Thyroid gland (tissue), 4 donors: ENCODE measurements around the gene GCNT2. TPM values are rescaled to one million over a fixed set of nuclear protein-coding genes. Genes with fewer than 3 reads are reported as not detected.
"Not testable (repeated sequence)": the region's sequence is repeated elsewhere in the genome, so short reads cannot be mapped to it uniquely, and the experiment has no call there.

Experiments
- DNase-seq, 2 donors: peaks; one replicate each; pipeline ENCODE4 v3.0.0-alpha.2; 2019
- H3K27ac ChIP-seq, 3 donors: fragments of 200-600 bp; sonication (generic); 1 replicate in 2 of 3; 2 replicates in 1 of 3; pipeline ENCODE4 v1.5.1; 2016 to 2019; ENCODE audit warnings: mild to moderate bottlenecking in 1 of 3, moderate library complexity in 1 of 3
- H3K27me3 ChIP-seq: fragments of 200-600 bp; sonication (generic); one replicate; pipeline ENCODE4 v1.5.1; 2019
- H3K36me3 ChIP-seq, 2 donors: fragments of 200-600 bp; sonication (generic); one replicate each; pipeline ENCODE4 v1.5.1; 2016 to 2019
- H3K4me1 ChIP-seq, 2 donors: fragments of 200-600 bp; sonication (generic); one replicate each; pipeline ENCODE4 v1.5.1; 2017 to 2019
- H3K4me3 ChIP-seq, 3 donors: fragments of 200-600 bp; sonication (generic); replicated peaks in 1 of 3; 1 replicate in 2 of 3; 2 replicates in 1 of 3; pipeline ENCODE4 v1.5.1; 2016; ENCODE audit warnings: mild to moderate bottlenecking in 1 of 3
- H3K9me3 ChIP-seq: fragments of 200-600 bp; sonication (generic); one replicate; pipeline ENCODE4 v1.5.1; 2017
- POLR2A ChIP-seq, 2 donors: fragments of 450-650 bp; IDR thresholded peaks; one replicate each; pipeline ENCODE4 v1.6.1; 2017; ENCODE audit warnings: antibody characterized with exemption in 2 of 2, mild to moderate bottlenecking in 2 of 2, moderate library complexity in 1 of 2
- WGBS, 2 donors: methylation state at CpG; one replicate each; pipeline ENCODE4 v1.1.5; 2017; 5-methylcytosine and 5-hydroxymethylcytosine counted together
- intact Hi-C: fragments of 100-400 bp; cut with DNase I; formaldehyde crosslinking; loops from one replicate; pipeline ENCODE4 v1.15.1; 2023
- total RNA-seq, 4 donors: library from RNA; depleted of rRNA; stranded (reverse); fragments of >200 nt; gene quantifications; one replicate each; pipeline ENCODE4 v1.2.3, GENCODE V29; 2016
- TF ChIP-seq, protein P1 (sequence below), 6 experiments: fragments of 200-600 bp in 3 of 6; fragments of 450-650 bp in 3 of 6; sonication (generic) in 3 of 6; IDR thresholded peaks; one replicate each; pipeline ENCODE4 v1.5.1; 2016 to 2019; ENCODE audit warnings: antibody characterized with exemption in 6 of 6, mild to moderate bottlenecking in 2 of 6, inconsistent platforms in 1 of 6, moderate library complexity in 1 of 6

GCNT2 gene
- total RNA-seq, 4 donors from 2014 or later = 4.0 to 9.8 (median 8.0) TPM

DNA sequence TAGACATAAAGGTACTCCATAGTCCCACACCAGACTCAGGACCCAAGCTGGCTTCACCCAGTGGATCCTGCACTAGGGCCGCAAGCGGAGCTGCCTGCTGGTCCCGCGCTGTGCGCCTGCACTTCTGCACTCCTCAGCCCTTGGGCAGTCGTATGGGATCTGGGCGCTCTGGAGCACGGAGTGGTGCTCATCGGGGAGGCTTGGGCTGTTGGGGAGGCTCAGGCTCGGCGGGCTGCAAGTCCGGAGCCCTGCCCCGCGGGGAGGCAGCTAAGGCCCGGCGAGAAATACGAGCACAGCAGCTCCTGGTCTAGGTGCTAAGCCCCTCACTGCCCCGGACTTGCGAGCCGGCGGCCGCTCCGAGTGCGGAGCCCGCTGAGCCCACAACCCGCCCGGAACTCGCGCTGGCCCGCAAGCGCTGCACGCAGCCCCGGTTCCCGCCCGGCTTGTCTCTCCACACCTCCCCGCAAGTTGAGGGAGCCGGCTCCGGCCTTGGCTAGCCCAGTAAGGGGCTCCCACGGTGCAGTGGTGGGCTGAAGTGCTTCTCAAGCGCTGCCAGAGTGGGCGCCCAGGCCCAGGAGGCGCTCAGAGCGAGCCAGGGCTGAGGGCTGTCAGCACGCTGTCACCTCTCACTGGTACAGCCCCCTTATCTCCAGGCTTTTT, 33.4 kb upstream of the GCNT2 start:
- Histone ChIP-seq H3K36me3 (no peaks in the 10 kb centered on the region), H3K4me1 (no peaks in the 10 kb centered on the region), H3K4me3 (no peak overlapping the region), H3K9me3 (no peaks in the 10 kb centered on the region), H3K27me3 (no peaks in the 10 kb centered on the region), H3K27ac (no peak overlapping the region)
- no peak for DNase-seq
- WGBS, 2 donors = 82 to 91% methylated on average over 37 to 42 of the region's 44 CpGs
- intact Hi-C loops = loop anchor here (10.0 kb wide), 1 partner anchor 307 kb away; no protein-coding TSS in a partner anchor
- TF ChIP-seq, protein P1, sequence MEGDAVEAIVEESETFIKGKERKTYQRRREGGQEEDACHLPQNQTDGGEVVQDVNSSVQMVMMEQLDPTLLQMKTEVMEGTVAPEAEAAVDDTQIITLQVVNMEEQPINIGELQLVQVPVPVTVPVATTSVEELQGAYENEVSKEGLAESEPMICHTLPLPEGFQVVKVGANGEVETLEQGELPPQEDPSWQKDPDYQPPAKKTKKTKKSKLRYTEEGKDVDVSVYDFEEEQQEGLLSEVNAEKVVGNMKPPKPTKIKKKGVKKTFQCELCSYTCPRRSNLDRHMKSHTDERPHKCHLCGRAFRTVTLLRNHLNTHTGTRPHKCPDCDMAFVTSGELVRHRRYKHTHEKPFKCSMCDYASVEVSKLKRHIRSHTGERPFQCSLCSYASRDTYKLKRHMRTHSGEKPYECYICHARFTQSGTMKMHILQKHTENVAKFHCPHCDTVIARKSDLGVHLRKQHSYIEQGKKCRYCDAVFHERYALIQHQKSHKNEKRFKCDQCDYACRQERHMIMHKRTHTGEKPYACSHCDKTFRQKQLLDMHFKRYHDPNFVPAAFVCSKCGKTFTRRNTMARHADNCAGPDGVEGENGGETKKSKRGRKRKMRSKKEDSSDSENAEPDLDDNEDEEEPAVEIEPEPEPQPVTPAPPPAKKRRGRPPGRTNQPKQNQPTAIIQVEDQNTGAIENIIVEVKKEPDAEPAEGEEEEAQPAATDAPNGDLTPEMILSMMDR (IDR thresholded peaks at IDR 0.05) = no peak
- no peak for TF ChIP-seq POLR2A (IDR thresholded peaks at IDR 0.05)

DNA sequence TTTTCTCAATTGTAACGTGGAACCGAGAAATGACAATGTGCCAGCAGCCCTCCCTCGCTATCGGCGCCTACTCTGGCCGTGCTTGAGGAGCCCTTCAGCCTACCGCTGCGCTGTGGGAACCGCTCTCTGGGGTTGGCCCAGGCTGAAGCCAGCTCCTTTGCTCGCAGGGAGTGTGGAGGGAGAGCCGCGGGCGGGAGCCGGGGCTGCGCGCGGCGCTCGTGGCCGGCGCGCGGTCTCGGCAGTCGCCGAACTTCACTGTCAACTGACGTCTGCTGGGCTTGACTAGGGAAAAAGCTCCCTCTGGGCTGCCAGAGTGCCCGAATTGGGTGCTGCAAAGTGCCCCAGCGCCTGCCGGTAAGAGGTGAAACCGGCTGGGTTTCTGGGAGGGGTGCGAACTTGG, 29.7 kb upstream of the GCNT2 start:
- Histone ChIP-seq H3K4me3 (no peak overlapping the region), H3K27ac (no peak overlapping the region), H3K4me1 (no peaks in the 10 kb centered on the region), H3K36me3 (no peaks in the 10 kb centered on the region), H3K9me3 (no peaks in the 10 kb centered on the region), H3K27me3 (no peaks in the 10 kb centered on the region)
- no peak for TF ChIP-seq POLR2A (IDR thresholded peaks at IDR 0.05)
- TF ChIP-seq, protein P1 (IDR thresholded peaks at IDR 0.05) = no peak
- intact Hi-C loops = no loop called here
- WGBS, 2 donors = 94 to 95% methylated on average over 13 to 32 of the region's 32 CpGs
- no peak for DNase-seq

- intact Hi-C loops, H3K4me1 ChIP-seq, H3K9me3 ChIP-seq, H3K4me3 ChIP-seq, H3K36me3 ChIP-seq, DNase-seq, H3K27ac ChIP-seq, H3K27me3 ChIP-seq: not testable (repeated sequence)
- 88 to 95% methylated on average over 3 of the region's 3 CpGs for WGBS, 2 donors
Measured at GRCh38 chr6:10491905-10492304, 29.2 kb upstream of the GCNT2 start.

DNA sequence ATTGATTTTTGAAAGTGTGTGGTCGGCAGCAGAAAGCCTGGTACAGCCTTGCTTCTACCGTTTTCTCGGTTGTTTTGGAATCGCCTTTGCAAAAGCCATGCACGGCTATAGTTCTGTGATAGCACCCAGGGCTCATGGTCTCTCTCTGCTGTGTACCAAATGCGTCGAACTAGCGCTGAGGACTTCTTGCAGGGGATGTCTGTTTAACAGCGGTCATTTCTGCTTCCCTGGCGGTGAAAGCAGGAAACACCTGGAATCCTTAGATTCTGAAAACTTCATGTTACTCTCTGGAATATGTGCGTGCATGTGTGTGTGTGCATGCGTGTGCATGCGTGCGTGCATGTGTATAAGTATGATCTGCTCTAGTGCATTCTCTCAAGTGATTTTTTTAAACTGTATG, 26.1 kb upstream of the GCNT2 start:
- Histone ChIP-seq H3K36me3 (no peaks in the 10 kb centered on the region), H3K4me1 (no peaks in the 10 kb centered on the region), H3K9me3 (no peaks in the 10 kb centered on the region), H3K4me3 (no peak overlapping the region), H3K27ac (no peak overlapping the region), H3K27me3 (no peaks in the 10 kb centered on the region)
- no peak for TF ChIP-seq POLR2A (IDR thresholded peaks at IDR 0.05)
- TF ChIP-seq, protein P1 (IDR thresholded peaks at IDR 0.05) = no peak
- DNase-seq = no peak
- intact Hi-C loops = no loop called here
- 79 to 81% methylated on average over 14 of the region's 14 CpGs for WGBS, 2 donors

DNA sequence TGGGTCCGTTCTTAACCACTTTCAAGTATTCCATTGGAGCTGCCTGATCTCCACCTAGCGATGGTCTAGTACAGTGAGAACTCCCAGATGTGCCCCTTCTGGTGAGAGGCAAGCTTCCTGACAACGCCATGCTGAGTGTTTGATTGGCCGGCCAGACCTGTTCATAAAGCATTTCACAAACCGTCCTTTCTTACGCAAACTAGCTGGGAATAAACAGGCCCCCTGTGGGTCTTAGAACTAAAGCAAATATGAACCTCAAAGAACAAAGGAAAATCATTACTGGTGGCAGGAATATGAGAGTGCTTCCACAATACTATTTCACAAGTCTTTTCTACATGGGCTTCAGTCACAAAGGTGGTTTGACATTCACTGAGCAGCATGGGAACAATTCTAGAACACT, 15.6 kb upstream of the GCNT2 start:
- 71 to 77% methylated on average over 6 of the region's 6 CpGs for WGBS, 2 donors
- no peaks in the 10 kb centered on the region for H3K9me3 ChIP-seq
- TF ChIP-seq, protein P1 (IDR thresholded peaks at IDR 0.05) = no peak
- no peak for TF ChIP-seq POLR2A (IDR thresholded peaks at IDR 0.05)
- H3K36me3 ChIP-seq = no peaks in the 10 kb centered on the region
- no peak overlapping the region for H3K4me3 ChIP-seq
- H3K27me3 ChIP-seq = no peaks in the 10 kb centered on the region
- DNase-seq = no peak
- no peaks in the 10 kb centered on the region for H3K4me1 ChIP-seq
- intact Hi-C loops = no loop called here
- H3K27ac ChIP-seq = no peak overlapping the region
